WI38 (cell line): ENCODE measurements around the gene DIPK1B.

Source experiments
- H3K4me3 ChIP-seq: 2 replicates; pipeline ENCODE4 v1.5.1; 2011; ENCODE audit warnings: low read depth, mild to moderate bottlenecking, control low read depth, low read length
- CTCF ChIP-seq: IDR thresholded peaks from 2 replicates; pipeline ENCODE4 v1.5.1; 2012; ENCODE audit warnings: low read depth, mild to moderate bottlenecking, control low read depth, low read length

DIPK1B gene

GRCh38 chr9:136711751-136712689, at the start of gene DIPK1B:
TSS of gene DIPK1B (plus strand) at chr9:136712572. CDS start at chr9:136712666, 94 bp downstream.
- H3K4me3 ChIP-seq = peak within 1 kb of the TSS; percentile 17; the same call in 1 of the 2 replicates
- TF ChIP-seq CTCF = no peak

GRCh38 chr9:136662656-136663581, 49.5 kb upstream of the DIPK1B start, which contains the start of gene EGFL7:
TSS of gene EGFL7 (plus strand) at chr9:136662916. CDS start at chr9:136668283, 5,367 bp downstream.
- no peak for TF ChIP-seq CTCF
- H3K4me3 ChIP-seq = no peak within 1 kb of the TSS

- H3K4me3 ChIP-seq = no peak overlapping the region
Measured at GRCh38 chr9:136664000-136664915, 48.1 kb upstream of the DIPK1B start.

GRCh38 chr9:136665111-136665703, 47.2 kb upstream of the DIPK1B start:
- TF ChIP-seq CTCF = no peak
- peak overlapping the region; percentile 36 for H3K4me3 ChIP-seq

More at GRCh38 chr9:136664000-136664915, 48.1 kb upstream of the DIPK1B start:
- TF ChIP-seq CTCF = no peak

GRCh38 chr9:136665704-136666371, 46.5 kb upstream of the DIPK1B start:
- TF ChIP-seq CTCF = no peak
- H3K4me3 ChIP-seq = peak overlapping the region; percentile 20; the same call in 1 of the 2 replicates
